PFSK-1 (cell line): ENCODE data around the gene ECHS1.
A peak's percentile ranks its signal among the peaks of the same experiment; 100 is the strongest.

Experiments
- FOXP2 ChIP-seq: optimal IDR thresholded peaks from 2 replicates; pipeline ENCODE3; 2011; ENCODE audit warnings: borderline replicate concordance, control low read depth, inconsistent platforms; ENCODE audit not compliant: insufficient read depth; ENCODE audit errors: extremely low read length, extremely low read depth
- POLR2AphosphoS5 ChIP-seq: IDR thresholded peaks from 2 replicates; pipeline ENCODE4 v1.6.1; 2012; ENCODE audit warnings: low read depth, mild to moderate bottlenecking, control low read depth, low read length, moderate library complexity
- REST ChIP-seq, 2 experiments: IDR thresholded peaks; 2 replicates each; pipeline versions ENCODE4 v1.6.1 to v1.8.0; 2011 to 2012; ENCODE audit warnings: low read depth in 2 of 2, low read length in 2 of 2, control low read depth in 1 of 2, inconsistent platforms in 1 of 2, mild to moderate bottlenecking in 1 of 2, moderate library complexity in 1 of 2; ENCODE audit not compliant: insufficient read depth in 1 of 2
- SIN3A ChIP-seq: IDR thresholded peaks from 2 replicates; pipeline ENCODE4 v1.6.1; 2012; ENCODE audit warnings: mild to moderate bottlenecking, low read length, moderate library complexity, borderline replicate concordance; ENCODE audit not compliant: insufficient read depth
- TAF1 ChIP-seq: IDR thresholded peaks from 2 replicates; pipeline ENCODE4 v1.6.1; 2012; ENCODE audit warnings: low read length, control low read depth, borderline replicate concordance; ENCODE audit not compliant: insufficient read depth

Gene ECHS1

GRCh38 chr10:133325440-133326222 is 47.5 kb downstream of the ECHS1 start:
- TF ChIP-seq SIN3A: no peak
- TF ChIP-seq POLR2AphosphoS5: no peak
- TF ChIP-seq FOXP2: no peak
- TF ChIP-seq TAF1: no peak
- TF ChIP-seq REST (IDR thresholded peaks at IDR 0.05; ENCODE audit: insufficient read depth in 1 of 2, low read depth in 2 of 2, low read length in 2 of 2): no peak

GRCh38 chr10:133324857-133325260 is 48.3 kb downstream of the ECHS1 start:
- TF ChIP-seq SIN3A (no peak), FOXP2 (no peak), REST (IDR thresholded peaks at IDR 0.05; ENCODE audit: insufficient read depth in 1 of 2, low read depth in 2 of 2, low read length in 2 of 2) (no peak), TAF1 (no peak), POLR2AphosphoS5 (no peak)

- TF ChIP-seq SIN3A: no peak
- TF ChIP-seq REST (IDR thresholded peaks at IDR 0.05; ENCODE audit: insufficient read depth in 1 of 2, low read depth in 2 of 2, low read length in 2 of 2): no peak
- TF ChIP-seq POLR2AphosphoS5: no peak
- TF ChIP-seq TAF1: no peak
- TF ChIP-seq FOXP2: no peak
Measured at GRCh38 chr10:133324198-133324792, 48.9 kb downstream of the ECHS1 start.

DNA sequence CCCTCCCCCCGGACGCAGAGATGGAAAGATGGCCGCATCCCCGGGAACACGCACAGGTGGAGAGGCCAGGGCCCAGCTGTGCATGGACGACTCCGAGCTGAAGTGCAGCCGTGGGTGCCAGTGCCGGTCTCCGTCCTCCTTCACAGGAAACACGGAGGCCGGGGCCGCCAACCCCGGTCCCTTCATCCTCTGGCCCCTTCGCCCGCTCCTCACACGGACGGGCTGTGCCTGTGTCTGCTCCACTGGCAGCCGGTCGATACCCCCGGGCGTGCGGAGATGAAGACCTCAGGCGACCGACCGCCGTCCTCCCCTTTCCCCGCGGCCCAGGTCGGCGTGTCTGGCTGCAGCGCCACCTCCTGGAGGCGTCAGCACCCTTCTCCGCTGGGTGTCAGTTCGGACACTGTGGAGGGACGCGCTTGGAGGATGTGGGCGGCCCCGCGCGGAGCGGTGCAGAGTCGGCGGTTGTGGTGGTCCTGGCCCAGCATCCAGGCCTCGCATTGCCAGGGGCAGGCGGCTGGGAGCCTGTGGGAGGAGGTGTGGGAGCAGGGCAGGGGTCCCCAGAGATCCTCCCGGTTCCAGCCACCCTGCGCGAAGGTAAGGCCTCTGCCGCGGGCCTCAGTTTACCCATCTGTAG is 54.5 kb downstream of the ECHS1 start:
- TF ChIP-seq TAF1: no peak
- TF ChIP-seq FOXP2: peak; percentile 85

DNA sequence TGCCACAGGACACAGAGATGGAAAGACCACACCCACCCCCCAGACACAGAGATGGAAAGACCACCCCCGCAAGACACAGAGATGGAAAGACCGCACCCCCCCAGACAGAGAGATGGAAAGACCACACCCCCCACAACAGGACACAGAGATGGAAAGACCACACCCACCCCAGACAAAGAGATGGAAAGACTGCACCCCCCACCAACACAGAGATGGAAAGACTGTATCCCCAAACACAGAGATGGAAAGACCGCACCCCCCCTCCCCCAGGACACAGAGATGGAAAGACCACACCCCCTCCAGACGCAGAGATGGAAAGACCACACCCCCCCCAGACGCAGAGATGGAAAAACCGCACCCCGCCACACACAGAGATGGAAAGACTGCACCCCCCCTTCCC is 56.4 kb downstream of the ECHS1 start:
- TF ChIP-seq SIN3A (no peak), POLR2AphosphoS5 (no peak), REST (IDR thresholded peaks at IDR 0.05; ENCODE audit: insufficient read depth in 1 of 2, low read depth in 2 of 2, low read length in 2 of 2) (no peak), TAF1 (no peak), FOXP2 (no peak)
